GM19452 (cell line): ENCODE measurements around the gene MVB12B.
"Not testable (repeated sequence)": the region's sequence is repeated elsewhere in the genome, so short reads cannot be mapped to it uniquely, and the experiment has no call there.

ENCODE experiments used
- ATAC-seq: cut with Tn5 transposase; IDR thresholded peaks from one replicate; pipeline ENCODE4 v1.9.1; 2021; ENCODE audit not compliant: unreplicated experiment

Gene MVB12B

DNA sequence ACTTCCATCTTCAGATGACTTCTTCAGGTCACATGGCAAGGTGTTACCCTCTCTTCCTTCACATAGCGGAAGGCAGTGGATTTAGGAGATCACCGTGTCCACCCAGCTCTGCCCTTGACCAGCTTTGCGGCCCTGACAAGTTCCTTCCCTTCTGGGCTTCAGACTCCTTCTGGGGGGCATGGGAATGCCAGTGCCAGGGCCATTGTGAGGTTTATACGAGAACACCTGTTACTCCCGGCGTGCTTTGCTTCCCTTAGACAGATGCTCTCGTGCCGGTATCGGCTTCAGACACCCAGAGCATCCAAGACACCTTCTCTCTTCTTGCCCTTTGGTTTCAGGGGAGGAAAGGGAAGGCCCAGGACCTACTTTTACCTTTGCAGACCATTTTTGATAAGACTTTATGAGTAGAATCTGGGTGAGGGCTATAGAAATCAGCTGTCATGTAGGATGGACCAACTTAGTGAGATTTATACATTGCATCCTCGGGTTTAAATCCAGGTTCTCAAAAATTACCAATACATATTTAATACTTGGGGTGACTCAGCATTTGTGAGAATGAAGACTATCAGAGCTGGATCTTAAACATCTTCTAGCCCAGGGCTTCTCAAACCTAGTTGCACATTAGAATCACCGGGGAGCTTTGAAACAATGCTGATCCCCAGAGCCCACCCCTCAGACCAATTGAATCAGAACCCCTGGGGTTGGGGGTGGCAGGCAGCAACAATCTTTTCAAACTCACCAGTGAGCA is 138.2 kb downstream of the MVB12B start:
- no peak for ATAC-seq

DNA sequence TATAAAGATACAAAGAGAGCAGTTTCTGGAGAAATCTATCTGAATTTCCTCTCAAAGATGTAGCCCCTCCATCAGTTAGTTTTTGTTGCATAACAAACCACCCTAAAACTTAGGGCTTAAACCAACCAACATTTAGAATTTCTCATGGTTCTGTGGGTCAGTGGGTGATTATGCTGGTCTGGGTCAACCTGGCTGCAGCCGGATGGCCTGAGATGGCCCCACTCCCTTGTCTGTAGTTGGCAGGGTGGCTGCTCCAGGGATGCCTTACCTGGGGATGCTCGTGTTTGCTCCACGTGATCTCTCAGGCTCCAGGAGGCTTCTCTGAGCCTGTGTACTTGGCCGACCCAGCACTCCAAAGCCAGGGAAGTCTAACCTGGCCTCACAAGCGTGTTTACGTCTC is 139.3 kb downstream of the MVB12B start:
- no peak for ATAC-seq

DNA sequence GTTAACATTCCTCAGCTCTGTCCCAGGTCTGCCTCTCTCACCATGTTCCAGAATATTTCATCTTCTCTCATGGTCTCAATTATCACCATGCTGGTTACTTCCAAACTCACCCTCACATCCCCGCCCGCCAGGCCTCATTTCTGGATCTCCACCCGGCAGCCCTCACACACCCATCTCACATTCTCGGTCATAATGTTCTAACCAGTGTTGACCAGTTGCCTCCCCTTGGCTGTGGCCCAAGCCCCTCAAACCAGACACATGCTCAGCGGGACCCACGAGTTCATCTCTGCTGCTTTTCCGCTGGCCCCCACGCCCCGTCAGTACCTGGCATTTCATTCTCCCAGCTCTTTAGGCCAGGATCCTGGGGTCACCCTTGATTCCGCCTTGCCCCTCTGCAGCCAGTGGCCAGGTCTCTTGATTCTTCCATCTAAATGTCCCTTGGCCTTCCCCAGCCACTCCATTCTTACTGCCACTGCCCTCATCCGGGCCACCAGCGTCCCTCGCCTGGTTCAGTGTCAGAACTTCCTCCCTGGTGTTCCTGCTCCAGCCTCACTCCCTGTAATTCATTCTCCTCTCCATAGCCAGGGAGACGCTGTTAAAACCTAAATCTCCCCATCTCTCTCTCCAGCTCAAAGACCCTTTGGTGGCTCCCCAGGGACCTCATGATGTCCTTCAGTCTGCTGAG is 141.7 kb downstream of the MVB12B start:
- ATAC-seq = no peak

DNA sequence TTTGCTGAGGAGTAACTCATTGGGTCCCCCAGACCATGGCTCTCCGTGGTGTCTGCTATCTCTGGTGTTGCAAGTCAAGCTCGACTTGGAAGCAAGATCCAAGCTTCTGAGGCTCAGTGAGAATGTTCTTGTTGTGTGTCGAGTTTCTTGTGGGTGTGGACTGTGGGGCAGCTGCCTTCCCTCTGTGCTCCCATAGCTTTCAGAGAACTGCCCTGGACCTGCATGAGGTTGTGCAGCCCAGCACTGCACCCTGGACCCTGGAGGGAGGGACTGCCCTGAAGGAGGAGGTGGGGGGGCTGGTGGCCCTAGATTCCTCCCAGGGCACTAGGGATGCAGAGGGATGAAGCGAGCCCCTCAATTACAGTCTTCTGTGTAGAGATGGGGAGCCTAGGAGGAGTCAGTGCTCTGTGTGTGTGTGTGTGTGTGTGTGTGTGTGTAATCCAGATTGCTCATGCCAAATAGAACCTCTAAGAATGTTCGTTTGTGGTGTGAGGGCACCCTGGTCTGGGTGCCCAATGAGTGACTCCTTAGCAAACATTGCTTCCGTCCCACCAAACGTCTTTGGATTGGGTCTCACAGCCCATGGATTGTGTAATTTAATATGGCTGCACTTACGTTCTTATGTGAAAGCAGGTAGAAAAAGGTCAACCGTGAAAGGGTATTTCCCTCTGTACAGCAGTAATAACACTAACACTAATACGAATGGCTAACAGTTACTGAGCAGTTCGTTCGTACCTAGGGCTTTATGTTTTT is 143.8 kb downstream of the MVB12B start:
- peak; percentile 45 for ATAC-seq

DNA sequence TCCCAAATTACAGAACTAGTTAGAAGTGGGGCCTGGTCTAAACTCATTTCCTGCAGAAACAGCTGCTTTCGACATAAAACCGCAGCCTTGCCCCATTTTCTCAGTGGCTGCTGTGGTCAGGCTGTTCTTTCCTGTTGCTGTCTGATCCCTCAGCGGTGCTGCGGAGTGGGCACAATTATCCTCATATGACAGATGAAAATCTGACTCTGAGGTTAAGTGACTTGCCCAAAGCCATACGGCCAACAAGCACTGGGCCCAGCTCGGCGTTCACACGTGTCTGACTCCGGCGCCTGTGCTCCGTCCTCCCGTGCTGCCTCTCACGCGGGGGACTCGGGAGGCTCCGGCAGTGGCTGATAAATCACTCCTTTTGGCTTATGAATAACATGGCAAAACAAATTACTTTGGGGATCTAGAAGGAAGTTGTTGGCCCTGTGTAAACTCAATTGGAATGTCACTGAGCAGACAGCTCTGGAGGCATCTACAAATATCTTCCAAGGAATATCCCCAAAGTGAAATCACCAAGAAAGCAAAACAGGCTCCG is 144.5 kb downstream of the MVB12B start:
- peak; percentile 68 for ATAC-seq

DNA sequence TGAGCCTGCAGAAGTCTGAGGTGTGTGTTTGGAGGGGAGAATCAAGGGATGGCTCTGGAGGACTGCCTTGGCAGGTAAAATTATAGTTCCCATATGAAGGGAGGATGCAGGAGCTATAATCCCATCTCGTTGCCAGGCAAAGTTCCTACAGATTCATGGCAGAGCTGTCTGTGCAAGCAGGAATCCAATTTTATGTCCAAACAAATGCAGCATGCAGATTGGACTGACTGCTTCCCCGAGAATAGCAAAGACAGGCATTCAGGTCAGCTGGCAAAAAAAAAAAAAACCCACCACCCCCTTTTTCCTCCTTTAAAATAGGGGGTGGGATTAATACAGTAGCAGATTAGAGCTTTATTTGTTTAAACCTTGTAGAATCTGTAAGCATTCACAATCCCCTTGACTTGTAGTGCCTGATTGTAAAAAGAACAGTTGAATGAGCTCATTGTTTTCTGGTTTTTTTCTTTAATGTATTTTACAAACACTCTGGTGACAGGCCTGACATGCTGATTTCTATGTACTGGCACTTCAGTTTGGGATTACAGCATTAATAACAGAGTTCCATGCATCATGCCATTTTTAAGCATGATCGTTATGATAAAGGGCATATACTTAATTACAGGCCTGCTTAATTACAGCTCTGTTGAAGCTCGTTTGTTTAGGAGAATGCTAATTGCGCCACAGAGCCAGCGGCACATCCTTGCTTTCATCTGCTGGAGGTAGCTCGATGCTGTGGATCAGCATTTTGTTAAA is 145.7 kb downstream of the MVB12B start:
- no peak for ATAC-seq

DNA sequence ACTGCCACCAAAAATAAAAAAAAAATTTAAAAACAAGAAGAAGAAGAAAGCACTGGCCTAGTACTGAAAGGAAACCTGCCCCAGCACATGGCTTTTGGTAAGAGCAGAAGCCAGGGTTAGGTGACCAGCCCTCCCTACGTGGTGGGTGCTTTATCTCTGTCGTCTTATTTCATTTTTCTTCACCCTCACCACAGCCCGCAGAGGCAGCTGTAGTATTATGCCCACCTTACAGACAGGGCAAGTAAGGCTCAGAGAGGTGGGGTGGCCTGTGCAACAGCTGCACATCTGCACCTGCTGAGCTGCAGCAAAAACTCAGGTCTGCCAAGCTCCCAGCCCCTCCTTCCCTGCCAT is 146.3 kb downstream of the MVB12B start:
- no peak for ATAC-seq

DNA sequence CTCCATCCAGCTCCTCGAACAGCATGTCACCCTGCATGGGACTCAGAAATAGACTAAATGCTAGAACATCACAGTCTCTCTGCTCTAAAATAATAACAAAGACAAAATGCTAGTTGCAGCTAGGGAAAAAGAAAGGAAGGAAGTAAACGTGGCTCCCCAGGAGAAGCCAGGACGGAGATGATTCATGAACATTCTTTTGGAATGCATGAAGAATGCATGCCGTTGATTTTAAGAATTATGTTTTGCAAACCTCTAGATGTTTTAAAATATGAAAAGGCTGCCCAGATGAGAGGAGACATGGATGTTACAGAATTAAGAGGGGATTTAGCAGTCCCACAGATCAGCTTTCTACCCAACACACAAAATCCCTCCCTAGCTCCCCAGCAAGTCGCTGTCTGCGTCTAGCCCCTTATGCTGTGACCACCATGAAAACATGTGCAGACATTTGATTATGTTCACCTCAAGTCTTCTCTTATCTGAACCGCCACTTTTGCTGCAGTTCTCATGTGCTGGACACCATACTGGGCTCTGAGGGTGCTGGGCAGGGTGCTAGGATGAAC is 147.7 kb downstream of the MVB12B start:
- ATAC-seq = no peak

DNA sequence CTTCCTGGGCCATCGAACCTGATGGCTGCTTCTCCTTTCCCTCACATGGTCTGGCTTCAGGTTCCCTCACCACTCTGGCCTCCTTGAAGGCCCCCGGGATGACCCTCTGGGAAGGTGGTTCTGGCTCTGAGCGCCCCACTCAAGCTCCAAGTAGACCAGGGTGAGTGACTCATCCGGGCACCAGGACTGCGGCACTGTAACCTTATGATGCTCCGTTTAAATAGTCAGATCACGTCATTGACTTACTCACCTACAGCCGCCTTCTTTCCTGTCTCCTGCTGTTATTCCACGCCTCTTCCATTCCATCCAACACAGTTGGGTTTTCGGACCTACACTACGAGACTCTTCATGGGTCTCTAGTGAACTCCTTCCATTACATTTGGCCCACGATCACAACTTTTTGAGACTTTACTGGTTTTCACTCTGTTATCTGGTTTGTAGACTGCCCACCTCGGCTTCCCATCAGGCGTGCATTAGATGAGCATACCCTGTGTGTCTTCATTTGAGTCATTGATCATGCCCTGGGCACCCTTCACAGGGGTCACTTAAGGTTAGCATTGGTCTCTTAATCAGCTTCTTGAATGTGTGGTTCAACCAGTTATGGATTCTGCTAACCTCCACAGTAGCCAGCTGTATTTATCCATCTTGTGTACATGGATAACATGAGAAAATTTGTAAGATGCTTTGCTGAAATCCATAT is 148.3 kb downstream of the MVB12B start:
- ATAC-seq = no peak

DNA sequence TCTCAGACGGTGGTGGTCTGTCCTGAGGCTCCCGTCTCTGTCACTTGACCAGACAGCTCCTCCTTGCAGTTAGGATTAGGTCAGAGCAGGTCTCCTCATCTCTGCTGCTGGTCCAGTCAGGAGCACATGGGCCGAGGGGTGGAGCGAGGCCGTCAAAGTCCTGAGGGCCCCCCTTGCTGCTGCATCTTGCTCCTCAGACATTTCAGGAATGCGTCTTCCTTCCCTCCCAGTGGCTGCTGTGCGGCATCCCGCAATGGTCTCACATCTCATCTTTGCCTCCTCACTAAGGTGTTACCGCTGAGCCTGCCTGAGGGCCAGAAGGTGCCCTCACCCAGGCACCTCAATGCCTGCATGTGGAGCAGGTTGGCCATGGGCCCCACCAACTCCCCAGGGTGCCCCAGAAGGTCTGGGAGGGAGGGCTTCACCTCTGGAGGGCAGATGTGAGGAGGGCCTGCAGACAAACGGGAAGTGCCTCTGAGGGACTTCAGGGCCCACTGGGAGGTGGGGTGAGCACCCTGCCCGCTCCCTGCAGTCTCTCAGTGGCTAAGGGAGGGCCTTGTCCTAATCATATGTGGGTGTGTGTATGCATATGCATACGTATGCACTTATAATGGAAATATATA is 149.4 kb downstream of the MVB12B start:
- no peak for ATAC-seq

DNA sequence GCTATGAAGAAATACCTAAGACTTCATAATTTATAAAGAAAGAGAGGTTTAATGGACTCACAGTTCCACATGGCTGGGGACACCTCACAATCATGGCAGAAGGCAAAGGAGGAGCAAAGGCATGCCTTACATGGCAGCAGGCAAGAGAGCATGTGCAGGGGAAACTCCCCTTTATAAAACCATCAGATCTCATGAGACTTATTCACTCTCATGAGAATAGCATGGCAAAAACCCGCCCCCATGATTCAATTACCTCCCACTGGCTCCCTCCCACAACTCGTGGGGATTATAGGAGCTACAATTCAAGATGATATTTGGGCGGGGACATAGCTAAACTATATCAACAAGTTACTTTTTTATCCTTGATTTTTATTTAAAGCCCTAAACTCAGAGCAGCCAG is 150.8 kb downstream of the MVB12B start:
- not testable (repeated sequence) for ATAC-seq

DNA sequence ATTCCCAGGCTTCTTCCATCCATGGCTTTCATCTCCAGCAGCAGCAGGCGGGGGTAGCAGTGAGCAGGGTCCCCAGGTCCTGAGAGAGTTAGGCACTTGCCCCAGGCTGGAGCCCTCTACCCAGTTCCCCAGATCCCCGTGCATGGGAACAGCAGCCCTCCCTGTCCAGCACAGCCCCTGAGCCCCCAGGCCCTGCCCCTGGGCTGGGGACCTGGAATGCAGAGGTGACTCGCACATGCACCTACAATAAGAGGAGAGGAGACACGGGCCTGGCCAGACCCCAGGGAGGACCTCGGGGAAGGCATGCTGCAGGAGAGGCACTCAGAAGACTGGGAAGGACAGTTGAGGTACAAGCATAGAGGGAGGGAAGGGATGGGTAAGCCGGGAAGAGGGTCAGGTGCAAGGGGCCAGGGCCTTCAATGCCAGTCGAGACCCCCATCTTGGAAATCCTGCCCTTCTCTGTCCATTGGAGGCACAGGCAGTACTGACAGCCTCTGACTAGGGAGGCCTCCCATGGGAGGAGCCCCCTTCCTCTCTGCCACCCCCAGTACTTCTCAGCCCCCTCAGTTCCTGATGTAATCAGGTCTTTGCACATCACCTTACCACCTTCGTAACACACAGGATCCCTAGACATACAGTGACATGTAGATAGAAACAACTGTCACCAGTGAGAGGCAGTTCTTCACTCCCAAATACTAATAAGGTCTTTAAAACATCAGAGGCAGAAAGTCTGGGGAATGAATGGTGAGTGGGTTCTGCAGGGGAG is 151.8 kb downstream of the MVB12B start:
- no peak for ATAC-seq

DNA sequence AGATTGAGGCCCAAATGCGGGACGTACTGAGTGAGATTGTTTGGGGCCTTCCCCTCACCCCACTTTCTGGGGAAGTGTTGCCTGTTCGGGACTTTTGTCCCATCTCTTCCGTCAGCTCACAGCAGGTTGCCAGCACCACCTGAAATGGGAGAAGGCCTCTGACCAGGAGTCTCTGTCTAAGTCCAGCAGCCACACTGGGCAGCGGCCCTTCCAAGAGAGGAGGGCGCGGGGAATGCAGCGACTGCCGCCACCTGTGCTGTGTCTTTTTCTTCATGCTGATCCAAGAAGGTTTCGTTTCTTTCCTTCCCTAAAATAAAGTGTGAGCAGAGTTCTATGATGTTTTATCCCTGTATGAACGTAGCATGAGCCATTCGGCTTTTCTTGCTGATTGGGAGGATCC is 152.9 kb downstream of the MVB12B start:
- ATAC-seq = no peak

DNA sequence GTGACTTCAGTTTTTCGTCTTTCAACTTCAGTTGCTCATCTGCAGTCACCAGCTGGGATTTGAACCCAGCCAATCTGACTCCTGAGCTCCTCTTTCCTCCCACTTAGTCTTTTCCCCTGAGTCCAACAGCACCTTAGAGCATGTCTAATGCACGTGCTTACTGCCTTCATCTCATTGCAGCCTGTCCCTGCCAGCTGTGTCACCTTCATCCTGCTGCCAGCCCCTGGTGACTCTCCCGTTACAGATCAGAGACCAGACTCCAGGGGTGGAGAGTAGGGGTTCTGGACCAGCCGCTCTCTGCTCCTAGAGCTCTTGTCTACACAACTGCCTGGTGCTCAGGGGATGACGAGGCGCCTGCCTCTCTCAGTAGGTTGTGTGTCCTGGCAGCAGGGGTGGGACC is 154.2 kb downstream of the MVB12B start:
- ATAC-seq = no peak

DNA sequence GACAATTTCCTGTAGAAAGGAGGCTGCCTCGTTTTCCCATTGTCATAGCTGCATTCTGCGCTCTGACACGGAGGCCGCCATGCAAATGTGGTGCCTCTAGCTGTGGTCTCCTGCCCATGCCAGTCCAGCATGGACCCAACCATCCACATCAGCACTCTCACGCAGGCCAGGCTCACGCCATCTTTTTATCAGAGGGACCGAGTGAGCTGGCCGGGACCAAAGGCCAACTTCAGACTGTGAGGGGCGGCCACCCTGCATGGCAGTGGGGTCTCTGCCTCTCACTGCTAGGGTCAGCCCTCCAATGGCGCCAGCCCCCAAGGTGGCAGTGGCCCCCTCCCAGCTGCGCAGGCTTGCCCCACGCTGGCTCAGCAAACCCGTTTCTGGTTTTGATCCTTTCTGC is 155.2 kb downstream of the MVB12B start:
- ATAC-seq = no peak

DNA sequence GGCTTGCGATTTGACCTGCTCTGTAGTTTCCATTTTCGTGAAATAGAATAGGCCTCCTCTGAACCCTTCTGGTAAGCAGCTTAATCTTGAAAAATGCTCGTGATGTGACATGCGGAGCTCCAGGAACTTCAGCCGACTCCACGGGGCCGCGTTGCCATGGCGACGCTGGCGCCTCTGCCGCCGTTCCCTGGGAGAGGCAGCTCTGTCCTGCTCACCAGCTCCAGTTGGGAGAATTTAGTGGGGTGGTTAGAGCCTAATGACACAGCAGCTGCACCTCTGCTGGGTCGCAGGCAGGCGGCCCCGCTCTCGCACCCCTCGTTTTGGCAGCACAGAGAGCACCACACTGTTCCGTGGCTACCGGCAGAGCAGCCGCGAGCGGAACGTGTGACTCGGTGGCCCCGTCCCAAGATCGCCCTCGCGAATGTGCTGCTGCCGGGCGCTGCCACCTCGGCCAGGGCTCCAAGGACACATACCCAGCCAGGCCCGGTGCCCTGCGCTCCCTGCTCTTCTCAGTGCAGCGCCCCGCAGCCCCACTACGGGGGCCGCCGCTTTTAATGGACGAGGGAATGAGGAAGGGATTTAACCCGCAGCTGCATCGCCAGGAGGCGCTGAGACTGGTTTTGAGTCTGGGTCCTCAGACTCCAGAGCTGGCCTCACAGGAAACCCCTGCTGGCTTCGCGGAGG is 155.9 kb downstream of the MVB12B start:
- ATAC-seq = no peak

DNA sequence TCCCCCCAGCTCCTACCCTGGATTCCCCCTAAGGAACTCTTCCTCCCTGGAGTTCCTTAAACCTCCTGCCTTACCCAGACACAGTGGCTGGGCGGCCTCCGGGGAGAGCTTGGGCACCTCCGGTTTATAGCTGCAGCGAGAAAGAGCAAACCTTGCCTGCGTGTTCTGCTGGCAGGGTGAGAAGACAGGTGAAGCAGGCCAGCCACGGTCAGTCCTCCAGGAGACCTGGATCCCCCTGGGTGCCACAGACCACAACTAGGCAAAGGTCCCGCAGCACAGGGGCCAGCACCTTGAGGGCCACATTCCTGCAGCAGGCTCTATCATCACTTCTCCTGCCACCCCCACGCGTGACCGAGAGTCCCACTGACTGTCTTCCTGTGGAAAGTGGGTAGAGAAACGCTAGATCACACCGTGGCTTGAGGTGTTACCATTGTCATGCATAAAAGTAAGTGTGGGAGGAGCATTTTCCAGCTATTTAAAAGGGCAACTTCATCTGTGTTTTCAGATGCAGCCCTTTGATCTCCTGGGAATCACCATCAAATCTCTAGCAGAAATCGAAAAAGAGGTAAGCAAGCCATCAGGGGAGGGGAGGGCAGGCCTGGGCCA is 156.9 kb downstream of the MVB12B start:
- ATAC-seq = no peak

DNA sequence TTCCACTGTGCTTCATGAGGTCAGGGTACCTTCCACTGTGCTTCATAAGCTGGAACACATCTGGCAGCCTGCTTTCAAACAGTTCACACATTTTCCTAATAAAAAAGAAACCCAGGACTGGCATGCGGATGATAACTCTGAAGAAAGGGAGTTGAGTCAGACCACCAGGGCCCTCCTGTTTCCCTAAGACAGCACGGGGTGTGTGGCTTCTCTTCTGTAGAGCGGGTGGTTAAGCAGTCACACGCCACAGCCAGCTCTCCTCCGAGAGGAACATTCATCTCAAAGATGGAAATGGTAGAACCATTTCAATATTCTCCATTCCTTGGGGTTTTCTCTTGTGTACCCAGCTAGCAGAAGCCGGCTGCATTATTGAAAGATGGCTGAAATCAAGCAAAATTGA is 159.0 kb downstream of the MVB12B start:
- ATAC-seq = no peak
